Trophoblast cell (in vitro differentiated cells and primary cell): ENCODE results near the gene TMOD3.

ENCODE experiments used
- DNase-seq, 2 donors: peaks; one replicate each; pipeline ENCODE4 v3.0.0-alpha.2; 2016
- H2AFZ ChIP-seq: 2 replicates; pipeline ENCODE4 v1.6.1; 2013; ENCODE audit warnings: low read length, moderate library complexity, mild to moderate bottlenecking; ENCODE audit not compliant: insufficient read depth, poor library complexity
- H2AK5ac ChIP-seq: 2 replicates; pipeline ENCODE4 v1.6.1; 2013; ENCODE audit warnings: mild to moderate bottlenecking, low read length
- H2BK120ac ChIP-seq: 2 replicates; pipeline ENCODE4 v1.6.1; 2013; ENCODE audit warnings: low read length, mild to moderate bottlenecking, moderate library complexity; ENCODE audit not compliant: insufficient read depth, poor library complexity
- H2BK12ac ChIP-seq: 2 replicates; pipeline ENCODE4 v1.6.1; 2013; ENCODE audit warnings: mild to moderate bottlenecking, low read length, moderate library complexity
- H2BK5ac ChIP-seq: 2 replicates; pipeline ENCODE4 v1.6.1; 2013; ENCODE audit warnings: low read length, low read depth, moderate library complexity, mild to moderate bottlenecking; ENCODE audit not compliant: poor library complexity
- H3K14ac ChIP-seq: 2 replicates; pipeline ENCODE4 v1.6.1; 2013; ENCODE audit warnings: mild to moderate bottlenecking, low read length
- H3K18ac ChIP-seq: 2 replicates; pipeline ENCODE4 v1.6.1; 2013; ENCODE audit warnings: mild to moderate bottlenecking, low read length
- H3K23ac ChIP-seq: 2 replicates; pipeline ENCODE4 v1.6.1; 2013; ENCODE audit warnings: low read length
- H3K27ac ChIP-seq: 2 replicates; pipeline ENCODE4 v1.5.1; 2013; ENCODE audit warnings: low read depth, mild to moderate bottlenecking, inconsistent platforms, low read length, moderate library complexity
- H3K27me3 ChIP-seq: 2 replicates; pipeline ENCODE4 v1.6.1; 2013; ENCODE audit warnings: inconsistent platforms, mild to moderate bottlenecking, low read length, moderate library complexity; ENCODE audit not compliant: insufficient read depth
- H3K36me3 ChIP-seq, 2 experiments: 1 replicate in 1 of 2; 2 replicates in 1 of 2; pipeline ENCODE4 v1.6.1; 2013; ENCODE audit warnings: low read length in 2 of 2, mild to moderate bottlenecking in 2 of 2, moderate library complexity in 1 of 2; ENCODE audit not compliant: insufficient read depth in 2 of 2, control insufficient read depth in 1 of 2
- H3K4ac ChIP-seq: 2 replicates; pipeline ENCODE4 v1.6.1; 2013; ENCODE audit warnings: low read depth, mild to moderate bottlenecking, low read length, moderate library complexity
- H3K4me1 ChIP-seq, 2 experiments: 1 replicate in 1 of 2; 2 replicates in 1 of 2; pipeline ENCODE4 v1.6.1; 2013; ENCODE audit warnings: low read length in 2 of 2, mild to moderate bottlenecking in 2 of 2, moderate library complexity in 1 of 2; ENCODE audit not compliant: insufficient read depth in 2 of 2, control insufficient read depth in 1 of 2
- H3K4me2 ChIP-seq: 2 replicates; pipeline ENCODE4 v1.6.1; 2013; ENCODE audit warnings: inconsistent platforms, mild to moderate bottlenecking, low read length, moderate library complexity
- H3K4me3 ChIP-seq: 2 replicates; pipeline ENCODE4 v1.5.1; 2013; ENCODE audit warnings: mild to moderate bottlenecking, low read depth, low read length, inconsistent platforms
- H3K79me1 ChIP-seq: one replicate; pipeline ENCODE4 v1.6.1; 2013; ENCODE audit warnings: low read length
- H3K79me2 ChIP-seq: 2 replicates; pipeline ENCODE4 v1.6.1; 2013; ENCODE audit warnings: low read length, mild to moderate bottlenecking; ENCODE audit not compliant: control insufficient read depth, insufficient read depth, poor library complexity
- H3K9ac ChIP-seq: 2 replicates; pipeline ENCODE4 v1.6.1; 2013; ENCODE audit warnings: mild to moderate bottlenecking, low read length
- H3K9me3 ChIP-seq: 2 replicates; pipeline ENCODE4 v1.6.1; 2013; ENCODE audit warnings: low read depth, mild to moderate bottlenecking, control low read depth, inconsistent platforms, low read length; ENCODE audit not compliant: insufficient read depth
- H4K12ac ChIP-seq: 2 replicates; pipeline ENCODE4 v1.6.1; 2013; ENCODE audit warnings: low read depth, mild to moderate bottlenecking, low read length, moderate library complexity
- H4K8ac ChIP-seq: 2 replicates; pipeline ENCODE4 v1.6.1; 2013; ENCODE audit warnings: low read depth, mild to moderate bottlenecking, low read length, moderate library complexity
- H4K91ac ChIP-seq: one replicate; pipeline ENCODE4 v1.6.1; 2013; ENCODE audit warnings: low read depth, mild to moderate bottlenecking, low read length, moderate library complexity
- WGBS: extraction: QIAGEN DNeasy Blood & Tissue Kit; methylation state at CpG from one replicate; pipeline ENCODE4 v1.1.7; 2013; ENCODE audit warnings: missing lambda C conversion rate; ENCODE audit not compliant: insufficient read length, insufficient coverage; ENCODE audit errors: extremely low coverage; 5-methylcytosine and 5-hydroxymethylcytosine counted together

TMOD3 gene

DNA sequence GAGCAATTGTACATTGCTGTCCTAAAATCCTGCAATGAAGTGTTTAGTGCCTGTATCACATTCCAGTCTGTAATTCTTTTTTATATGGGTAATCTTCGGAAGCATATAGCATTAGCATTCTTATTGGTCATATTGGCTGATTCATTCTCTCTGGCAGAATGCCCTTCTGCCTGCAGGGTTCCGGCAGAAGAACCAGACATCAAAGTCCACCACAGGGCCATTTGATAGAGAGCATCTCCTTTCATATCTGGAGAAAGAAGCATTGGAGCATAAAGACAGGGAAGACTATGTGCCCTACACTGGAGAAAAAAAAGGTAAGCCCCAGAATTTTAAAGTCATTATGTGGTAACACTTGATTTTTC, 39.6 kb downstream of the TMOD3 start:
- DNase-seq = peak in 1 of 2 donors; percentile 20
- no peak overlapping the region for H2AK5ac ChIP-seq
- no peaks in the 10 kb centered on the region for H3K27me3 ChIP-seq
- no peak overlapping the region for H2BK5ac ChIP-seq
- H3K18ac ChIP-seq = no peak overlapping the region
- H3K4me3 ChIP-seq = no peak overlapping the region
- H3K4me2 ChIP-seq = no peak overlapping the region
- H3K36me3 ChIP-seq = peaks cover 9 to 10% of the 10 kb centered on the region in 2 experiments
- no peaks in the 10 kb centered on the region for H3K79me2 ChIP-seq
- H4K12ac ChIP-seq = no peak overlapping the region
- no peak overlapping the region for H2BK120ac ChIP-seq
- H3K4ac ChIP-seq = no peak overlapping the region
- no peak overlapping the region for H3K23ac ChIP-seq
- no peak overlapping the region for H3K27ac ChIP-seq
- H3K14ac ChIP-seq = no peak overlapping the region
- peaks cover 5% of the 10 kb centered on the region for H3K79me1 ChIP-seq
- H3K9ac ChIP-seq = no peak overlapping the region
- H4K91ac ChIP-seq = no peak overlapping the region
- H2AFZ ChIP-seq = no peak overlapping the region
- no peak overlapping the region for H2BK12ac ChIP-seq
- H3K9me3 ChIP-seq = peaks cover 1% of the 10 kb centered on the region
- H4K8ac ChIP-seq = no peak overlapping the region
- WGBS = no CpG with 5 or more reads among the region's 2 CpGs
- peaks cover 2 to 8% of the 10 kb centered on the region in 2 experiments for H3K4me1 ChIP-seq

DNA sequence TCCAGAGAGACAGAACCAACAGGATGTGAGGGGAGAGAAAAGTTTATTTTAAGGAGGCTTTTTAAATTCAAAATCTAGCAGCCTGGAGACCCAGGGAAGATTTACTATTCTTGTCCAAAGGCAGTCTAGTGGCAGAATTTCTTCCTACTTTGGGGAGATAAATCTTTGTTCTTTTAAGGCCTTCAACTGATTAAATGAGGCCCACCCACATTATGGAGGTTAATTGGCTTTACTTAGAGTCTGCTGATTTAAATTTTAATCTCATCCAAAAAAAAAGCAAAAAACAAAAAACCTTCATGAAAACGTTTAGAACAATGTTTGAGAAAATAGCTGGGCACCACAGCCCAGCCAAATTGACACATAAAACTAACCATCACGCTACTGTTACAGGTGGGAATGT, 41.3 kb downstream of the TMOD3 start:
- Histone ChIP-seq H3K36me3 (peaks cover 8 to 9% of the 10 kb centered on the region in 2 experiments), H3K27me3 (no peaks in the 10 kb centered on the region), H4K8ac (no peak overlapping the region), H3K4me2 (no peak overlapping the region), H2BK5ac (no peak overlapping the region), H3K4ac (no peak overlapping the region), H2BK12ac (no peak overlapping the region), H3K27ac (no peak overlapping the region), H3K18ac (no peak overlapping the region), H4K91ac (no peak overlapping the region), H2BK120ac (no peak overlapping the region), H3K9me3 (peaks cover 1% of the 10 kb centered on the region), H3K14ac (no peak overlapping the region), H2AK5ac (no peak overlapping the region), H3K23ac (no peak overlapping the region), H3K4me3 (no peak overlapping the region), H2AFZ (no peak overlapping the region), H3K4me1 (no peaks in the 10 kb centered on the region), H4K12ac (no peak overlapping the region), H3K9ac (no peak overlapping the region), H3K79me2 (no peaks in the 10 kb centered on the region), H3K79me1 (no peaks in the 10 kb centered on the region)
- DNase-seq = no peak
- no CpG with 5 or more reads among the region's 2 CpGs for WGBS

DNA sequence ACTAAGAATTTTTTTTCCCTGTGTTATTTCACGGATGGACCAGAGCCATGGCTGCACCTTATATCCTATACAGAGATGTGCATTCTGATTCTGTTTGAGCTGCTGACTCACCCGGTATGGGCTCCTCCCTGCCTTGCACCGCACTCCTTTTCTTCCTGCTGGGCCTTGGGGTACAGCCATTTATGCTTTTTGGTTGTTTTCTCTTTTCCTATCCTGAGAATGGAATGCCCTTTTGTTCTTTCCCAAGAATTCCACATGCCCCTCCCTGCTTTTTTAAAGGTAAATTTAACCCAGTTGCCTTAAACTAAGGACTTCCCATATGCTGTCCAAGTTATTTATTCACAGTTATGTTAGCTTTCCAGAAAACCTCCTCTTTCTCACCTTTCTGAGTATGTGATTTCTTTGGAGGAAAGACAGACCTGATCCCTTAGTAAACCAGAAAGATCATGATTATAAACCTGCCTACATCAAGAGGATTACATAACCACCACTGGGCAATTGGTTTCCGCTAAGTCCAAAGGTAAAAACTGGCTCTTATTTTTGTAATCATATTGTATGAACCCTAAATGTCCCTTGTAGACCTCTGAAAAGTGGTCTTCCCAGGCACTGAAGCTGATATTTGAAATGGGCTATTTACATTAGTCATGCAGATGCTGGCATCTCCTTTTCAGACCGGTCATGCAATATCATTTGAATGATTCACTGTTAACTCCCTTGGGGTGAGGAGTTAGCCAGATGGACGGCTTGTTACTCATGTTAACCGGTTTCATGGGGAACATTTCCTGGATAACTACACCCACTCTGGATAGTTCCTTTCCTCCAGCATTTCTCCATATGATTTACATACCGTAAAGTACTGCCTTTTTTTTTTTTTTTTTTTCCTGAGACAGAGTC, 45.5 kb downstream of the TMOD3 start:
- H3K18ac ChIP-seq = no peak overlapping the region
- H2BK12ac ChIP-seq = no peak overlapping the region
- no peak overlapping the region for H2AK5ac ChIP-seq
- peaks cover 1% of the 10 kb centered on the region for H3K9me3 ChIP-seq
- H3K36me3 ChIP-seq = peaks cover 5 to 12% of the 10 kb centered on the region in 2 experiments
- no peak overlapping the region for H3K4me2 ChIP-seq
- no peak overlapping the region for H2AFZ ChIP-seq
- peaks cover 0 to 3% of the 10 kb centered on the region in 2 experiments for H3K4me1 ChIP-seq
- peak; percentile 88 to 97 for DNase-seq
- no CpG with 5 or more reads among the region's 8 CpGs for WGBS
- H3K79me2 ChIP-seq = no peaks in the 10 kb centered on the region
- H4K8ac ChIP-seq = no peak overlapping the region
- no peak overlapping the region for H2BK5ac ChIP-seq
- no peak overlapping the region for H3K14ac ChIP-seq
- H3K79me1 ChIP-seq = no peaks in the 10 kb centered on the region
- no peak overlapping the region for H3K4ac ChIP-seq
- no peak overlapping the region for H3K23ac ChIP-seq
- H4K12ac ChIP-seq = no peak overlapping the region
- no peaks in the 10 kb centered on the region for H3K27me3 ChIP-seq
- H3K27ac ChIP-seq = peak overlapping the region; percentile 44
- no peak overlapping the region for H2BK120ac ChIP-seq
- no peak overlapping the region for H3K9ac ChIP-seq
- H4K91ac ChIP-seq = no peak overlapping the region
- no peak overlapping the region for H3K4me3 ChIP-seq

DNA sequence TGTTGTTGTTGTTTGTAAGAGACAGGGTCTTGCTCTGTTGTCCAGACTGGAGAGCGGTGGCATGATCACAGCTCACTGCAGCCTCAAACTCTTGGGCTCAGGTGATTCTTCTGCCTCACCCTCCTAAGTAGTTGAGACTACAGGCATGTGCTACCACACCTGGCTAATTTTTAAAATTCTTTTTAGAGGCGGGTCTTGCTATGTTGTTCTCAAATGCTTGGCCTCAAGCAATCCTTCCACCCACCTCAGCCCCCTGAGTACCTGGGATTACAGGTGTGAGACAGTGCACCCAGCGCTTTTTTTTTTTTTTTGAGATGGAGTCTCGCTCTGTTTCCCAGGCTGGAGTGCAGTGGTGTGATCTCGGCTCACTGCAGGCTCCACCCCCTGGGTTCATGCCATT, 46.7 kb downstream of the TMOD3 start:
- Histone ChIP-seq H3K4me3 (no peak overlapping the region), H3K23ac (no peak overlapping the region), H2BK12ac (no peak overlapping the region), H3K4me1 (peaks cover 0 to 3% of the 10 kb centered on the region in 2 experiments), H3K79me1 (no peaks in the 10 kb centered on the region), H3K9me3 (peaks cover 1% of the 10 kb centered on the region), H3K36me3 (peaks cover 5 to 12% of the 10 kb centered on the region in 2 experiments), H3K14ac (no peak overlapping the region), H3K27ac (no peak overlapping the region), H3K4ac (no peak overlapping the region), H2AK5ac (no peak overlapping the region), H3K18ac (no peak overlapping the region), H2BK120ac (no peak overlapping the region), H3K79me2 (no peaks in the 10 kb centered on the region), H2AFZ (no peak overlapping the region), H3K9ac (no peak overlapping the region), H3K4me2 (no peak overlapping the region), H4K12ac (no peak overlapping the region), H3K27me3 (no peaks in the 10 kb centered on the region), H2BK5ac (no peak overlapping the region), H4K8ac (no peak overlapping the region), H4K91ac (no peak overlapping the region)
- no CpG with 5 or more reads among the region's 5 CpGs for WGBS
- peak; percentile 86 to 94 for DNase-seq
